Measurements from ENCODE around the gene SLC7A10. TPM values are rescaled to one million over a fixed set of nuclear protein-coding genes. Genes with fewer than 3 reads are reported as not detected.

Gene SLC7A10
- total RNA-seq, 1 donor from 2014 or later: 0.48 TPM

DNA sequence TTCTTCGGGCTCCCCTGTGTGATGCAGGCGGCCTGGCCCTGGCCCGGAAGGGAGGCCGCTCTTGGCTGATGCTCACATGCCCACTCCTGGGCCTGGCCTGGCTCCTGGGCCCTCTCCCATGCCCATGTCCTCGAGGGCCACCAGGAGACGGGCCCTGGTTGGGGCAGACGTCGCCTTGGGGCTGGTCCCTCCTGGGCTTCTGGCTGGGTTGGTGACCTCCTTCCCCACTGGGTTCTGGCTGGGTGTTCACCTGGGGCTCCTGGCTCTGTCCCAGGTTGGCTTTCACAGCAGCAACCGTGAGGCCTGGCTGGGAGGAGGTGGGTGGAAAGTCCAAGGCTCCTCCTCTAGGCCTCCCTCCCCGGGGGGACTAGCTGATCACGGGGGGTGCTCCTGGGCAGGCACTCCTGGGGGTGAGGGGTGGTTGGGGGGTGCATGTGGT, 15.5 kb upstream of the SLC7A10 start:
- TF ChIP-seq, protein P1, sequence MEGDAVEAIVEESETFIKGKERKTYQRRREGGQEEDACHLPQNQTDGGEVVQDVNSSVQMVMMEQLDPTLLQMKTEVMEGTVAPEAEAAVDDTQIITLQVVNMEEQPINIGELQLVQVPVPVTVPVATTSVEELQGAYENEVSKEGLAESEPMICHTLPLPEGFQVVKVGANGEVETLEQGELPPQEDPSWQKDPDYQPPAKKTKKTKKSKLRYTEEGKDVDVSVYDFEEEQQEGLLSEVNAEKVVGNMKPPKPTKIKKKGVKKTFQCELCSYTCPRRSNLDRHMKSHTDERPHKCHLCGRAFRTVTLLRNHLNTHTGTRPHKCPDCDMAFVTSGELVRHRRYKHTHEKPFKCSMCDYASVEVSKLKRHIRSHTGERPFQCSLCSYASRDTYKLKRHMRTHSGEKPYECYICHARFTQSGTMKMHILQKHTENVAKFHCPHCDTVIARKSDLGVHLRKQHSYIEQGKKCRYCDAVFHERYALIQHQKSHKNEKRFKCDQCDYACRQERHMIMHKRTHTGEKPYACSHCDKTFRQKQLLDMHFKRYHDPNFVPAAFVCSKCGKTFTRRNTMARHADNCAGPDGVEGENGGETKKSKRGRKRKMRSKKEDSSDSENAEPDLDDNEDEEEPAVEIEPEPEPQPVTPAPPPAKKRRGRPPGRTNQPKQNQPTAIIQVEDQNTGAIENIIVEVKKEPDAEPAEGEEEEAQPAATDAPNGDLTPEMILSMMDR (IDR thresholded peaks at IDR 0.05; ENCODE audit: unreplicated experiment): no peak
- Mint-ChIP-seq H3K4me1 (ENCODE audit: low read depth) (no peaks in the 10 kb centered on the region), H3K27ac (no peak overlapping the region), H3K4me3 (ENCODE audit: low read depth) (no peak overlapping the region), H3K27me3 (peaks cover 8% of the 10 kb centered on the region), H3K36me3 (ENCODE audit: insufficient read depth) (no peaks in the 10 kb centered on the region), H3K9me3 (ENCODE audit: low read depth) (no peaks in the 10 kb centered on the region)
- DNase-seq (ENCODE audit: low spot score, unreplicated experiment): no peak

DNA sequence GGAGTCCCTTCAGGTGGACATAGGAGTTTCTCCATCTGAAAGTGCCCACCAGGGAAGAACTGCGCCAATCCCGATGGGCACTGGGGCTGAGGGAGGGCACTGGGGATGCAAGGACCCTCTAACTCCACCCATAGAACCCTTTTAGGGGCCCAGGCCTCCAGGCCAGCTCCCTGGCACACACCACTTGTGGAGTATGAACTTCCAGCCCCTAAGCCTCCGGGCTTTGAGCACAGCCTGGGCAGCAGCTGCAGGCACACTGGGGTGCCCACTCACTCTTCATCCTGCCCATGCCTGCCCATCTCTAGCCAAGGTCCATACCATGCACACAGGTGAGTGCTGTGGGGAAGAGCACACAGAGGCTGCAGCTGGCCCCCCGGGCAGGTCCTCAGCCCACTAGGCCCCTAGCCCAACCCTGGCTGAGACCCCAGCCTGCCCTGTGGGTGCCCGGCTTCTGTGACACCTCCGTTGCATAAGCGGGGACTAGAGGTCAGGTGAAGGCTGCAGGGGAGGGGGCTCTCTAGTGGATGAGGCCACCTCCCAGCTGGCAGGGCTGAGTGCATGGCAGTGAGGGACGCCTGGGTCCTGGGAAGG, 14.6 kb upstream of the SLC7A10 start:
- H3K36me3 Mint-ChIP-seq (ENCODE audit: insufficient read depth): no peaks in the 10 kb centered on the region
- DNase-seq (ENCODE audit: low spot score, unreplicated experiment): no peak
- no peak overlapping the region for H3K4me3 Mint-ChIP-seq (ENCODE audit: low read depth)
- TF ChIP-seq, protein P1 (IDR thresholded peaks at IDR 0.05; ENCODE audit: unreplicated experiment): no peak
- H3K27ac Mint-ChIP-seq: no peak overlapping the region
- H3K27me3 Mint-ChIP-seq: peaks cover 11% of the 10 kb centered on the region
- H3K4me1 Mint-ChIP-seq (ENCODE audit: low read depth): no peaks in the 10 kb centered on the region
- H3K9me3 Mint-ChIP-seq (ENCODE audit: low read depth): no peaks in the 10 kb centered on the region

DNA sequence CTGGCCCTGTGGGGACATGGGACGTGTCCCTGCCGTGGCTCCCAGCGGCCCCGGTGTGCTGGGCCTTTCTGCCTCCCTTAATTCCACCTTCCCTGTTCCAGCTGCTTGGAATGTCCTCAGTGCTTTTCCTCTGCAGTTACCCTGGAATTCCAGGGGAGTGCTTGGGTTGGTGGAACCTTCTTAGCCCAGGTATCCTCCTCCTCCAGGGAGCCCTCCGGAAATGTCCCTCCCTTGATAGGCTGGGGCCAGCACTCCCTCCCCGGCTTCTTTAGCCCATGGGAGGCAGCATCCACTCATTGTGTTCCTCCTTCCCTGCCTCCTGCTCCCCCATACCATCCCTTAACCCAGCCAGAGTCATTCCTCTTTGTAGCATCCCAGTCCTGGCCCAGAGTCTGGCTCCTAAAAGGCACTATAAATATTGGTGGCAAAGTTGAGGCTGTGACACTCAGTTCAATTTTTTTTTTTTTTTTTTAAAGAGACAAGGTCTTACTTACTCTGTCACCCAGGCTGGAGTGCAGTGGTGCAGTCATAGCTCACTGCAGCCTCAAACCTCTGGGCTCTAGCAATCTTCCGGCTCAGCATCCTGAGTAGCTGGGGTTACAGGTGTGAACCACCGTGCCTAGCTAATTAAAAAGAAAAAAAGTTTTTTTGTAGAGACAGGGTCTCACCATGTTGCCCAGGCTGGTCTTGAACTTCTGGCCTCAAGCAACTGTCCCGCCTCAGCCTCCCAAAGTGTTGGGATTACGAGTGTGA, 13.7 kb upstream of the SLC7A10 start:
- Mint-ChIP-seq H3K27ac (no peak overlapping the region), H3K36me3 (ENCODE audit: insufficient read depth) (no peaks in the 10 kb centered on the region), H3K9me3 (ENCODE audit: low read depth) (no peaks in the 10 kb centered on the region), H3K27me3 (peaks cover 13% of the 10 kb centered on the region), H3K4me3 (ENCODE audit: low read depth) (no peak overlapping the region), H3K4me1 (ENCODE audit: low read depth) (no peaks in the 10 kb centered on the region)
- TF ChIP-seq, protein P1 (IDR thresholded peaks at IDR 0.05; ENCODE audit: unreplicated experiment): no peak
- DNase-seq (ENCODE audit: low spot score, unreplicated experiment): no peak

DNA sequence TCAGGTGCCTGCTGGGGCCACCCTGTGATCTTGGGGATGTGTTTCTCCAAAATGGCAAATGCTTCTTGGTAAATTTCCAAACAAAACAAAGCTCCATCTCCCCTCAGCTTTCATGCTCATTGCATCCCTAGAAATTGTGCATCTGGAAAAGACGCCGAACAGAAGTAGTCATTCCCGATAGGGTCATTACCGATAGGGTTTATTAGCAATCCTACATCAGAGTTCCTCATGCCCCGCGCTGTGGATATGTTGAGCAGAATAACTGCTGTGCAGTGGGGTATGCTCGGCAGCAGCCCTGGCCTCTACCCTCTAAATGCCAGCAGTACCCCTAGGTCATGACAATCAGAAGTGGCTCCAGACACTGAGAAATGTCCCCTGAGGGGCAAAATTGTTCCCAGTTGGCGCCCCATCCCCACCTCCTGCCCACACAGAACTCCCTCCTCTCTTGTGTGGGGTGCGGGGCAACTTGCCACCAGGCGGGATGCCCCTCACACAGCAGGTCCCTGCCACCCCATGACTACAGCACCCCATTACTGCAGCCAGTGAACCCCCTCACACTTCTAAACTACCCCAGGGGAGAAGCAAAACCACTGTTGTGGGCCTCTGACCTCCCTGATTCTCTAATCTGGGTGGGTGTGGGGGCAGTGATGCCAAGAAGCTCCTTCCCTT, 13.0 kb upstream of the SLC7A10 start:
- no peak for DNase-seq (ENCODE audit: low spot score, unreplicated experiment)
- H3K27ac Mint-ChIP-seq: no peak overlapping the region
- peaks cover 13% of the 10 kb centered on the region for H3K27me3 Mint-ChIP-seq
- no peaks in the 10 kb centered on the region for H3K4me1 Mint-ChIP-seq (ENCODE audit: low read depth)
- no peak overlapping the region for H3K4me3 Mint-ChIP-seq (ENCODE audit: low read depth)
- TF ChIP-seq, protein P1 (IDR thresholded peaks at IDR 0.05; ENCODE audit: unreplicated experiment): no peak
- no peaks in the 10 kb centered on the region for H3K36me3 Mint-ChIP-seq (ENCODE audit: insufficient read depth)
- no peaks in the 10 kb centered on the region for H3K9me3 Mint-ChIP-seq (ENCODE audit: low read depth)

DNA sequence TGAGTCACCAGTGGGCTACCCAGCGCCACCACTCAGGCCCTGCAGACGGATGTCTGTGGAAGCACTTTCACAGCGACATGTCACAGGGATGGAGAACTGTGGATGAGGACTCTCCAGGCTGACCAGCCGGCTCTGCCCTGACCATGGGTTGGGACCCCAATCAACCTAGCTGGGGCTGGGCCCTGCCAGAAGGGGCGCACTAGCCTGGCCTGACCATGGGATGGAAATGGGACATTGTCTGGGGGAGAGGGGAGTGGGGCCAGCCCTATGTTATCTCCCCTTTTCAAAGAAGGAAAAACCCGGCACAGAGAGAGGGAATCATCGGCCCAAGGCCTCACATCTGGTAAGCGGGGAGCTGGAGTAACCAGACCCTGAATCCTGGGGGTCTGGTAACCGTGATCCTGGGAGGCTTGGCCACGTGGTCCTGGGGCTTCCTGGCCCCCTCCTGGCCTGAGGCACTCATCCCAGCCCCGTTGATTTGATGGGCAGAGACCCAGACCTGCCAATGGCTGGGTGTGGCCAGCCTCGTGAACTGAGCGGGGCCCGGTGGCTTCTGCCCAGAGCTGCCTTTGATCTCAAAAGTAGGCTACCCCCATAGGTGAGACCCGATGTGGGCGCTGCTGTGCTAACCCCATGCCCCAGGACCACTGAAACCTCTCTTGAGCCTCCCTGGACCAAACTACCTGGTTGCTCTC, 11.2 kb upstream of the SLC7A10 start:
- no peak for DNase-seq (ENCODE audit: low spot score, unreplicated experiment)
- no peak overlapping the region for H3K27ac Mint-ChIP-seq
- H3K36me3 Mint-ChIP-seq (ENCODE audit: insufficient read depth): no peaks in the 10 kb centered on the region
- no peaks in the 10 kb centered on the region for H3K4me1 Mint-ChIP-seq (ENCODE audit: low read depth)
- peaks cover 10% of the 10 kb centered on the region for H3K27me3 Mint-ChIP-seq
- H3K4me3 Mint-ChIP-seq (ENCODE audit: low read depth): no peak overlapping the region
- no peaks in the 10 kb centered on the region for H3K9me3 Mint-ChIP-seq (ENCODE audit: low read depth)
- TF ChIP-seq, protein P1 (IDR thresholded peaks at IDR 0.05; ENCODE audit: unreplicated experiment): no peak
